ENCODE data around the gene SNX8. TPM values are rescaled to one million over a fixed set of nuclear protein-coding genes. Genes with fewer than 3 reads are reported as not detected.

SNX8 gene
- total and polyA plus RNA-seq, 2 of the 8 experiments (the other 6 are each of a cell fraction or from before 2014, with no cell fraction given) = 46.2 to 70.8 TPM

- Histone ChIP-seq H2BK15ac (ENCODE audit: low read length) (no peak overlapping the region), H3K27me3 (replicated peaks in 1 of 4; ENCODE audit: control insufficient read depth in 3 of 4, extremely low read depth in 1 of 4, insufficient read depth in 3 of 4, low read length in 3 of 4) (no peaks in the 10 kb centered on the region), H2BK12ac (ENCODE audit: low read depth, low read length) (no peak overlapping the region), H3K4ac (replicated peaks; ENCODE audit: insufficient read length, low read depth, low read length) (no peak overlapping the region), H3K23ac (ENCODE audit: insufficient read length) (no peak overlapping the region), H3K9me3 (ENCODE audit: insufficient read depth in 2 of 2, low read depth in 1 of 2, low read length in 1 of 2) (no peaks in the 10 kb centered on the region), H3K23me2 (ENCODE audit: low read depth, low read length) (peaks cover 8% of the 10 kb centered on the region), H3K9ac (replicated peaks in 1 of 4; ENCODE audit: extremely low read depth in 1 of 4, low read depth in 3 of 4, low read length in 3 of 4) (peak overlapping the region; percentile 83 to 99 (median 99)), H3K4me3 (ENCODE audit: extremely low read depth in 1 of 4, insufficient read depth in 2 of 4, low read depth in 3 of 4, low read length in 4 of 4) (peak overlapping the region; percentile 93 to 100 (median 96)), H2BK5ac (ENCODE audit: low read depth, low read length) (no peak overlapping the region), H2BK120ac (replicated peaks; ENCODE audit: low read depth, low read length) (no peak overlapping the region), H3K56ac (replicated peaks; ENCODE audit: insufficient read length, low read depth, low read length) (peak overlapping the region; percentile 47), H3K18ac (ENCODE audit: extremely low read depth, low read length) (no peak overlapping the region), H3K27ac (ENCODE audit: low read depth, low read length) (0 out of 2 replicates have a peak overlapping the region, but pooled peaks have one; percentile 100), H3K79me1 (ENCODE audit: low read depth, low read length) (peaks cover 6% of the 10 kb centered on the region; the same call in 1 of the 2 replicates), H3K4me2 (ENCODE audit: insufficient read depth in 1 of 2, low read depth in 2 of 2, low read length in 2 of 2) (peak overlapping the region; percentile 60 to 69), H3K79me2 (ENCODE audit: control insufficient read depth in 1 of 2, insufficient read depth in 2 of 2, low read length in 2 of 2) (peaks cover 50 to 89% of the 10 kb centered on the region in 2 experiments), H4K91ac (replicated peaks; ENCODE audit: insufficient read length, low read length) (peak overlapping the region; percentile 87), H3K36me3 (ENCODE audit: control insufficient read depth in 2 of 4, insufficient read depth in 4 of 4, low read length in 3 of 4) (peaks cover 5 to 23% (median 11%) of the 10 kb centered on the region in 4 experiments), H2AFZ (ENCODE audit: low read length) (no peak overlapping the region), H2AK5ac (ENCODE audit: low read depth, low read length) (no peak overlapping the region), H4K5ac (ENCODE audit: insufficient read length, low read depth, low read length) (peak overlapping the region; percentile 61), H4K8ac (ENCODE audit: extremely low read depth, insufficient read depth, low read length) (peak overlapping the region; percentile 99), H3K14ac (ENCODE audit: insufficient read length) (no peak overlapping the region), H3K4me1 (replicated peaks in 1 of 4; ENCODE audit: control insufficient read depth in 3 of 4, insufficient read depth in 4 of 4, low read length in 3 of 4) (peaks cover 0 to 1% (median 0%) of the 10 kb centered on the region in 4 experiments; a peak in 4 of 7 replicates), H2BK20ac (ENCODE audit: low read length) (no peak overlapping the region), H4K20me1 (replicated peaks in 1 of 2; ENCODE audit: control insufficient read depth in 1 of 2, insufficient read depth in 2 of 2, low read length in 2 of 2) (peaks cover 18 to 29% of the 10 kb centered on the region in 2 experiments)
- DNase-seq (ENCODE audit: low read depth in 1 of 2, low spot score in 2 of 2) (no peak), FAIRE-seq (no peak)
- POLR2A ChIA-PET (ENCODE audit: partially characterized antibody) = interaction anchor here (0.6 to 3.5 kb wide), 27 partner anchors 13 to 247 kb away, joined by 3 to 69 read pairs (median 4); partner anchors contain the start of genes MAD1L1 and SNX8
- TF ChIP-seq CHD1 (IDR thresholded peaks at IDR 0.05; ENCODE audit: low read depth, low read length) = no peak
- peak; percentile 12 for TF ChIP-seq SAP30 (IDR thresholded peaks at IDR 0.05; ENCODE audit: insufficient read depth, insufficient replicate concordance, low read length)
- TF ChIP-seq SIN3A (conservative IDR thresholded peaks at IDR 0.05 in 1 of 2, IDR thresholded peaks at IDR 0.05 in 1 of 2; ENCODE audit: low read depth in 1 of 2, low read length in 2 of 2) = 0 out of 4 replicates have a peak, but pooled peaks of 1 of the 2 experiments have one; percentile 79
- no peak for TF ChIP-seq TBP (IDR thresholded peaks at IDR 0.05; ENCODE audit: low read depth, low read length)
- 6% methylated on average over 9 of the region's 9 CpGs; no CpG with 5 or more reads in 1 of the 2 experiments for WGBS, 2 experiments (ENCODE audit: extremely low coverage in 1 of 2, insufficient coverage in 1 of 2, insufficient read length in 1 of 2, insufficient replicate concordance in 2 of 2, low coverage in 1 of 2, low lambda C conversion rate in 2 of 2, missing lambda C conversion rate in 1 of 2)
- CTCF ChIA-PET (ENCODE audit: partially characterized antibody) = interaction anchor here (0.8 to 1.4 kb wide), 6 partner anchors 9 to 115 kb away, joined by 3 to 4 read pairs (median 3); no protein-coding TSS in a partner anchor
These were observed 41.4 kb upstream of the SNX8 start for GRCh38 chr7:2355705-2356008.
